GM20431 (cell line): ENCODE measurements around the gene ALDOB.

Experiments used
- in situ Hi-C: fragments of 300-500 bp; cut with MseI, MboI; formaldehyde crosslinking; loops from one replicate; pipeline ENCODE4 v1.15.0; 2020; ENCODE audit warnings: low sequenced_read_pairs; ENCODE audit not compliant: unreplicated experiment

ALDOB gene

GRCh38 chr9:101458963-101459631 lies 23.5 kb upstream of the ALDOB start:
- in situ Hi-C loops = no loop called here

- in situ Hi-C loops = no loop called here
Observed at GRCh38 chr9:101457003-101457402, 21.4 kb upstream of the ALDOB start.

- in situ Hi-C loops = no loop called here
Observed at GRCh38 chr9:101455656-101456240, 20.2 kb upstream of the ALDOB start.

GRCh38 chr9:101453776-101454570 lies 18.4 kb upstream of the ALDOB start:
- in situ Hi-C loops = no loop called here

GRCh38 chr9:101451498-101451897 lies 15.9 kb upstream of the ALDOB start:
- in situ Hi-C loops = no loop called here

- in situ Hi-C loops = no loop called here
Observed at GRCh38 chr9:101450931-101451330, 15.4 kb upstream of the ALDOB start.

GRCh38 chr9:101449071-101449721 lies 13.6 kb upstream of the ALDOB start:
- in situ Hi-C loops = no loop called here

- in situ Hi-C loops = no loop called here
Observed at GRCh38 chr9:101448680-101449070, 13.1 kb upstream of the ALDOB start.

- in situ Hi-C loops = no loop called here
Observed at GRCh38 chr9:101446732-101447131, 11.2 kb upstream of the ALDOB start.

- in situ Hi-C loops = no loop called here
Observed at GRCh38 chr9:101445353-101446029, 9.9 kb upstream of the ALDOB start.

- in situ Hi-C loops = no loop called here
Observed at GRCh38 chr9:101443364-101443771, 7.8 kb upstream of the ALDOB start.

GRCh38 chr9:101442736-101443135 lies 7.2 kb upstream of the ALDOB start:
- in situ Hi-C loops = no loop called here

GRCh38 chr9:101442318-101442717 lies 6.7 kb upstream of the ALDOB start:
- in situ Hi-C loops = no loop called here

- in situ Hi-C loops = no loop called here
Observed at GRCh38 chr9:101440714-101441230, 5.2 kb upstream of the ALDOB start.

GRCh38 chr9:101438523-101438922 lies 2.9 kb upstream of the ALDOB start:
- in situ Hi-C loops = no loop called here

- in situ Hi-C loops = no loop called here
Observed at GRCh38 chr9:101437806-101438232, 2.2 kb upstream of the ALDOB start.

GRCh38 chr9:101434998-101435397 lies 576 bp downstream of the ALDOB start:
- in situ Hi-C loops = no loop called here

- in situ Hi-C loops = no loop called here
Observed at GRCh38 chr9:101433229-101433628, 2.3 kb downstream of the ALDOB start.

GRCh38 chr9:101432740-101433139 lies 2.8 kb downstream of the ALDOB start:
- in situ Hi-C loops = no loop called here

- in situ Hi-C loops = no loop called here
Observed at GRCh38 chr9:101432171-101432570, 3.4 kb downstream of the ALDOB start.
